IgD-negative memory B cell (primary cell): Measurements from ENCODE around the gene UQCC3. TPM values are rescaled to one million over a fixed set of nuclear protein-coding genes. Genes with fewer than 3 reads are reported as not detected.
A peak's percentile ranks its signal among the peaks of the same experiment; 100 is the strongest.

ENCODE experiments used
- H3K27ac Mint-ChIP-seq, 3 donors: one replicate each; pipeline ENCODE4 v1.8.0; 2020 to 2022; ENCODE audit warnings: mild to moderate bottlenecking in 3 of 3, mixed read lengths in 3 of 3, moderate library complexity in 1 of 3
- H3K27me3 Mint-ChIP-seq: one replicate; pipeline ENCODE4 v1.8.0; 2021; ENCODE audit warnings: mixed read lengths
- H3K36me3 Mint-ChIP-seq: one replicate; pipeline ENCODE4 v1.8.0; 2020; ENCODE audit warnings: mild to moderate bottlenecking, mixed read lengths
- H3K4me1 Mint-ChIP-seq, 3 donors: one replicate each; pipeline ENCODE4 v1.8.0; 2020 to 2022; ENCODE audit warnings: mixed read lengths in 3 of 3, mild to moderate bottlenecking in 1 of 3
- H3K4me3 Mint-ChIP-seq, 4 donors: one replicate each; pipeline ENCODE4 v1.8.0; 2020 to 2022; ENCODE audit warnings: mild to moderate bottlenecking in 4 of 4, mixed read lengths in 4 of 4, moderate library complexity in 3 of 4
- H3K9me3 Mint-ChIP-seq, 3 donors: one replicate each; pipeline ENCODE4 v1.8.0; 2020 to 2021; ENCODE audit warnings: mixed read lengths in 3 of 3, mild to moderate bottlenecking in 1 of 3
- polyA plus RNA-seq: library from polyadenylated mRNA; unstranded; fragments of 300-500 nt; fragmentation: Illumina TruSeq; gene quantifications from one replicate; pipeline ENCODE4 v1.2.3, GENCODE V29; 2021

The UQCC3 gene
- polyA plus RNA-seq, 1 donor from 2014 or later, result 13.7 TPM

- no peaks in the 10 kb centered on the region for H3K27me3 Mint-ChIP-seq
- H3K4me3 Mint-ChIP-seq, result peak overlapping the region; percentile 90 to 99 (median 96)
- peaks cover 28 to 34% (median 29%) of the 10 kb centered on the region in 3 donors for H3K4me1 Mint-ChIP-seq
- H3K9me3 Mint-ChIP-seq, result no peaks in the 10 kb centered on the region
- H3K27ac Mint-ChIP-seq, result peak overlapping the region; percentile 94 to 96 (median 96)
- peaks cover 3% of the 10 kb centered on the region for H3K36me3 Mint-ChIP-seq
These were observed 34.7 kb downstream of the UQCC3 start for GRCh38 chr11:62705880-62706849.

- H3K9me3 Mint-ChIP-seq, result no peaks in the 10 kb centered on the region
- peak overlapping the region; percentile 90 to 99 (median 94) for H3K4me3 Mint-ChIP-seq
- peaks cover 3% of the 10 kb centered on the region for H3K36me3 Mint-ChIP-seq
- no peaks in the 10 kb centered on the region for H3K27me3 Mint-ChIP-seq
- H3K27ac Mint-ChIP-seq, result peak overlapping the region in 2 of 3 donors; percentile 96
- H3K4me1 Mint-ChIP-seq, result peaks cover 28 to 34% (median 29%) of the 10 kb centered on the region in 3 donors
These were observed 35.4 kb downstream of the UQCC3 start for GRCh38 chr11:62706850-62707247.

GRCh38 chr11:62707277-62707861 is 35.9 kb downstream of the UQCC3 start, which contains the start of the genes BSCL2 and GNG3:
TSS of gene BSCL2 (minus strand) at chr11:62707424. CDS start at chr11:62707195, 229 bp downstream.
TSS of gene GNG3 (plus strand) at chr11:62707676. CDS start at chr11:62708296, 620 bp downstream.
- no peaks in the 10 kb centered on the region for H3K27me3 Mint-ChIP-seq
- H3K36me3 Mint-ChIP-seq, result peaks cover 3% of the 10 kb centered on the region
- H3K4me3 Mint-ChIP-seq, result peak within 1 kb of the TSS; percentile 90 to 99 (median 94)
- peaks cover 28 to 37% (median 32%) of the 10 kb centered on the region in 3 donors for H3K4me1 Mint-ChIP-seq
- H3K27ac Mint-ChIP-seq, result peak within 1 kb of the TSS; percentile 96 to 97 (median 96)
- no peaks in the 10 kb centered on the region for H3K9me3 Mint-ChIP-seq

GRCh38 chr11:62708392-62708791 is 36.9 kb downstream of the UQCC3 start:
- H3K36me3 Mint-ChIP-seq, result no peaks in the 10 kb centered on the region
- H3K27ac Mint-ChIP-seq, result peak overlapping the region; percentile 96 to 97 (median 96)
- no peaks in the 10 kb centered on the region for H3K9me3 Mint-ChIP-seq
- H3K4me3 Mint-ChIP-seq, result peak overlapping the region; percentile 90 to 99 (median 94)
- H3K27me3 Mint-ChIP-seq, result no peaks in the 10 kb centered on the region
- H3K4me1 Mint-ChIP-seq, result peaks cover 31 to 44% (median 43%) of the 10 kb centered on the region in 3 donors

- no peaks in the 10 kb centered on the region for H3K27me3 Mint-ChIP-seq
- peak overlapping the region; percentile 96 to 97 (median 96) for H3K27ac Mint-ChIP-seq
- peaks cover 31 to 47% (median 45%) of the 10 kb centered on the region in 3 donors for H3K4me1 Mint-ChIP-seq
- no peaks in the 10 kb centered on the region for H3K36me3 Mint-ChIP-seq
- H3K4me3 Mint-ChIP-seq, result peak overlapping the region; percentile 90 to 99 (median 94)
- H3K9me3 Mint-ChIP-seq, result no peaks in the 10 kb centered on the region
These were observed 37.3 kb downstream of the UQCC3 start for GRCh38 chr11:62708793-62709192.

- Mint-ChIP-seq H3K4me3 (peak overlapping the region; percentile 90 to 99 (median 94)), H3K27ac (peak overlapping the region; percentile 96 to 97 (median 96)), H3K4me1 (peaks cover 35 to 48% (median 45%) of the 10 kb centered on the region in 3 donors), H3K36me3 (no peaks in the 10 kb centered on the region), H3K27me3 (no peaks in the 10 kb centered on the region), H3K9me3 (no peaks in the 10 kb centered on the region)
These were observed 38.0 kb downstream of the UQCC3 start for GRCh38 chr11:62709247-62710000.

GRCh38 chr11:62710001-62710345 is 38.5 kb downstream of the UQCC3 start:
- H3K36me3 Mint-ChIP-seq, result peaks cover 2% of the 10 kb centered on the region
- peak overlapping the region; percentile 96 to 97 (median 96) for H3K27ac Mint-ChIP-seq
- peaks cover 35 to 48% (median 45%) of the 10 kb centered on the region in 3 donors for H3K4me1 Mint-ChIP-seq
- H3K4me3 Mint-ChIP-seq, result peak overlapping the region; percentile 90 to 99 (median 94)
- H3K27me3 Mint-ChIP-seq, result no peaks in the 10 kb centered on the region
- H3K9me3 Mint-ChIP-seq, result no peaks in the 10 kb centered on the region

- Mint-ChIP-seq H3K27ac (peak overlapping the region; percentile 84 to 91 (median 89)), H3K27me3 (no peaks in the 10 kb centered on the region), H3K4me1 (peaks cover 22 to 37% (median 34%) of the 10 kb centered on the region in 3 donors), H3K4me3 (peak overlapping the region in 2 of 4 donors; percentile 78 to 80), H3K9me3 (no peaks in the 10 kb centered on the region), H3K36me3 (peaks cover 2% of the 10 kb centered on the region)
These were observed 40.9 kb downstream of the UQCC3 start for GRCh38 chr11:62712276-62712812.

GRCh38 chr11:62712861-62713260 is 41.4 kb downstream of the UQCC3 start:
- no peaks in the 10 kb centered on the region for H3K27me3 Mint-ChIP-seq
- no peaks in the 10 kb centered on the region for H3K9me3 Mint-ChIP-seq
- peaks cover 19 to 36% (median 31%) of the 10 kb centered on the region in 3 donors for H3K4me1 Mint-ChIP-seq
- H3K4me3 Mint-ChIP-seq, result peak overlapping the region in 2 of 4 donors; percentile 78 to 80
- peak overlapping the region; percentile 84 to 91 (median 89) for H3K27ac Mint-ChIP-seq
- H3K36me3 Mint-ChIP-seq, result peaks cover 2% of the 10 kb centered on the region

- Mint-ChIP-seq H3K4me1 (peaks cover 17 to 34% (median 27%) of the 10 kb centered on the region in 3 donors), H3K4me3 (peak overlapping the region in 2 of 4 donors; percentile 78 to 80), H3K27ac (peak overlapping the region in 2 of 3 donors; percentile 46 to 91)
These were observed 41.9 kb downstream of the UQCC3 start for GRCh38 chr11:62713343-62713742.

GRCh38 chr11:62715150-62716130 is 44.0 kb downstream of the UQCC3 start:
- Mint-ChIP-seq H3K4me3 (peak overlapping the region in 1 of 4 donors; percentile 68), H3K36me3 (peaks cover 7% of the 10 kb centered on the region), H3K27me3 (no peaks in the 10 kb centered on the region), H3K27ac (peak overlapping the region in 1 of 3 donors; percentile 60), H3K9me3 (no peaks in the 10 kb centered on the region), H3K4me1 (peaks cover 15 to 21% (median 18%) of the 10 kb centered on the region in 3 donors)

More at GRCh38 chr11:62713343-62713742, 41.9 kb downstream of the UQCC3 start:
- H3K36me3 Mint-ChIP-seq, result peaks cover 5% of the 10 kb centered on the region
- no peaks in the 10 kb centered on the region for H3K9me3 Mint-ChIP-seq
- no peaks in the 10 kb centered on the region for H3K27me3 Mint-ChIP-seq

GRCh38 chr11:62716206-62716605 is 44.7 kb downstream of the UQCC3 start:
- H3K27me3 Mint-ChIP-seq, result no peaks in the 10 kb centered on the region
- peaks cover 9% of the 10 kb centered on the region for H3K36me3 Mint-ChIP-seq
- H3K4me3 Mint-ChIP-seq, result no peak overlapping the region
- H3K9me3 Mint-ChIP-seq, result no peaks in the 10 kb centered on the region
- H3K4me1 Mint-ChIP-seq, result peaks cover 18 to 21% (median 21%) of the 10 kb centered on the region in 3 donors
- H3K27ac Mint-ChIP-seq, result peak overlapping the region in 2 of 3 donors; percentile 60 to 63

GRCh38 chr11:62716816-62717215 is 45.3 kb downstream of the UQCC3 start:
- Mint-ChIP-seq H3K4me1 (peaks cover 18 to 21% (median 21%) of the 10 kb centered on the region in 3 donors), H3K9me3 (no peaks in the 10 kb centered on the region), H3K4me3 (no peak overlapping the region), H3K36me3 (peaks cover 9% of the 10 kb centered on the region), H3K27me3 (no peaks in the 10 kb centered on the region), H3K27ac (peak overlapping the region in 1 of 3 donors; percentile 60)
